Omental fat pad (tissue), 4 donors: ENCODE results near the gene SLC31A2. TPM values are rescaled to one million over a fixed set of nuclear protein-coding genes. Genes with fewer than 3 reads are reported as not detected.

ENCODE experiments used
- ATAC-seq: fragments of 150-250 bp; one replicate; pipeline ENCODE4 v1.9.1; 2016; ENCODE audit warnings: mild to moderate bottlenecking, moderate library complexity; ENCODE audit not compliant: low FRiP score
- DNase-seq: peaks from one replicate; pipeline ENCODE4 v3.0.0-alpha.2; 2019; ENCODE audit warnings: low spot score
- CTCF ChIP-seq, 3 donors: fragments of 450-650 bp; IDR thresholded peaks; one replicate each; pipeline ENCODE4 v1.5.1; 2016 to 2017; ENCODE audit warnings: antibody characterized with exemption in 3 of 3, mild to moderate bottlenecking in 3 of 3, moderate library complexity in 2 of 3
- total RNA-seq, 4 donors: library from RNA; depleted of rRNA; stranded (reverse); fragments of >200 nt; gene quantifications; one replicate each; pipeline ENCODE4 v1.1.0, GENCODE V29; 2016

SLC31A2 gene
- total RNA-seq, 4 donors from 2014 or later, result 50.3 to 141 (median 96.1) TPM

GRCh38 chr9:113192455-113192854 is 41.6 kb downstream of the SLC31A2 start:
- DNase-seq (no peak), ATAC-seq (no peak)
- TF ChIP-seq CTCF (IDR thresholded peaks at IDR 0.05), result no peak

- DNase-seq (no peak), ATAC-seq (no peak)
- no peak for TF ChIP-seq CTCF (IDR thresholded peaks at IDR 0.05)
These were observed 49.0 kb downstream of the SLC31A2 start for GRCh38 chr9:113199683-113200329.

- no peak for ATAC-seq
- TF ChIP-seq CTCF (IDR thresholded peaks at IDR 0.05), result no peak
- DNase-seq, result no peak
These were observed 54.6 kb downstream of the SLC31A2 start for GRCh38 chr9:113205432-113205831.

GRCh38 chr9:113205861-113206260 is 55.1 kb downstream of the SLC31A2 start:
- no peak for ATAC-seq
- no peak for DNase-seq

GRCh38 chr9:113210815-113211214 is 60.0 kb downstream of the SLC31A2 start:
- no peak for TF ChIP-seq CTCF (IDR thresholded peaks at IDR 0.05)
- ATAC-seq (no peak), DNase-seq (no peak)

More at GRCh38 chr9:113205861-113206260, 55.1 kb downstream of the SLC31A2 start:
- TF ChIP-seq CTCF (IDR thresholded peaks at IDR 0.05), result no peak

Other genes starting within 250 kb of the SLC31A2 start
- 1 to 10 TPM in 3 of 4 donors, not detected in 1; 1.4 to 2.1 (median 2.0) TPM for gene ZNF883, start 138.8 kb upstream of the SLC31A2 start, total RNA-seq
- gene ZFP37, start 94.3 kb upstream of the SLC31A2 start, total RNA-seq, result 1 to 10 TPM; 1.3 to 2.5 (median 1.9) TPM
- 10 to 100 TPM; 20.5 to 42.3 (median 32.0) TPM for gene FKBP15, start 70.3 kb downstream of the SLC31A2 start, total RNA-seq
- gene SLC31A1, start 70.5 kb downstream of the SLC31A2 start, total RNA-seq, result 10 to 100 TPM; 11.2 to 26.7 (median 18.6) TPM
- gene CDC26, start 124.6 kb downstream of the SLC31A2 start, total RNA-seq, result 10 to 100 TPM; 20.1 to 39.9 (median 25.3) TPM
- 10 to 100 TPM; 15.4 to 33.9 (median 18.7) TPM for gene PRPF4, start 124.7 kb downstream of the SLC31A2 start, total RNA-seq
- gene RNF183, start 152.4 kb downstream of the SLC31A2 start, total RNA-seq, result under 1 TPM in 1 of 4 donors, not detected in 3; 0.19 TPM
- 1 to 10 TPM in 2 of 4 donors, under 1 TPM in 2; 0.60 to 2.0 (median 0.90) TPM for gene WDR31, start 189.3 kb downstream of the SLC31A2 start, total RNA-seq
- under 1 TPM in 2 of 4 donors, not detected in 2; 0.19 to 0.63 TPM for gene BSPRY, start 198.5 kb downstream of the SLC31A2 start, total RNA-seq
- gene HDHD3, start 226.0 kb downstream of the SLC31A2 start, total RNA-seq, result 10 to 100 TPM; 12.6 to 30.6 (median 16.7) TPM